SHP77 (cell line): Measurements from ENCODE around the gene C1orf174.

ENCODE experiments used
- DNase-seq, 2 experiments: peaks; one replicate each; lab custom pipeline; 2025; lab: John Stamatoyannopoulos, UW

Gene C1orf174

DNA sequence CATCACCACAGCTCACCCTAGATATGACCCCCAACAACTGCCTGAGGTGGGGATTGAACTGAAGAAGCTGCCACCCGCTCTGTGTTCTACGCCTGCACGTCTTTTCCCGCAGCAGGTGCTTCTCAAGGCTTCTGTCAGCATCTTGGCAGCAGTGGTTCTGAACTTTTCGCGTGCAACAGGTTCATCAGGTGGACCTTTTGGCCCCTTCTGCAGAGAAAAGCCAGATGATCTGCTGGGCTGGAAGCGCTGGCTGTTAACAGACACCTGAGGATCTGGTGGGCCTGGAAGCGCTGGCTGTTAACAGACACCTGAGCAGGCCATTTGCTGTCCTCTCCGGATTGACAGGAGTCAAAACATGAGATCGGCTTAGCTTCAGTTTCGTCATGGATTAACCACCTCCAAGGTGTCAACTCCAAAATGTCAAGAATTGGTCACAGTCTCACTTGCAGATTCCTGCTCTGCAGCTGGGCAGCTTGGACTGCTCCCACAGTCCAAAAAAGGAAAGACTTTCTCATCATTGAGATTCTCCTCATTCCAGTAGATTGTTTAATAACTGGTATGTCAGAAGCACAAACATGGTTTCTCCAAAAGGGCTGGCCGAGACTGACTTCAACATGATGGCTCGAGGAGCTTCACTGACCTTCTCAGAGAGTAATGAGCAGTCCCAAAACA is 4.7 kb downstream of the C1orf174 start:
- DNase-seq, result no peak

DNA sequence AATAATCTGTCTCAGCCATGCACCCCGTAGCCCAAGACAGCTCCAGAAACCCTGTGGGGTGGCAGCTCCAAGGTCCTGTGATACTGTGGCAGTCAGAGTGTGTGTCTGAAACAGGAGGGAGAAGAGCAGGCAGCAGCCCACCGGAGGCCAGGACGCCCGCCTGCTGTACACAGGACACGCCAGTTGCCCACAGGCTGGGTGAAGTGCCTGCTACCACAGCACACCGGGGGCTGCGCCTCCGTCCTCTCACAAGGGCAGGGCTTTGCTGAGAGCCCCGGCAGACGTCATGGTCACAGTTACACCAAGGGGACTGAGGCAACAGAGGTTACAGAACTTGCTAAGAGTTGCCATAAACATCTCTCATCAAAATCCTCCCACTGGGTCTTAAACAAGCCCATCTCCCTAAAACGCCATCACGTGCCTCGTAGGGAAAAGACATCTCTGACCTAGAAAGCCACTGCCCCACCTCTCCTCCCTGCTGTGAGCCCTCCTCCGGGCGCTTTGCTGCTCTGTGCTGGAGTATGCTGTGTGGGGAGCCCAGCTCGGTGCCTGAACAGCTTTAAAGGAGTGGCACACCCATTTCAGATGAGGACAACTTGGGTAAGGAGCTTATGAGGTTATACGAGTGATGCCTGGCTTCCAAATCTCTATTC is 5.3 kb downstream of the C1orf174 start:
- no peak for DNase-seq

GRCh38 chr1:3893190-3893589 is 6.9 kb downstream of the C1orf174 start:
- no peak for DNase-seq

DNA sequence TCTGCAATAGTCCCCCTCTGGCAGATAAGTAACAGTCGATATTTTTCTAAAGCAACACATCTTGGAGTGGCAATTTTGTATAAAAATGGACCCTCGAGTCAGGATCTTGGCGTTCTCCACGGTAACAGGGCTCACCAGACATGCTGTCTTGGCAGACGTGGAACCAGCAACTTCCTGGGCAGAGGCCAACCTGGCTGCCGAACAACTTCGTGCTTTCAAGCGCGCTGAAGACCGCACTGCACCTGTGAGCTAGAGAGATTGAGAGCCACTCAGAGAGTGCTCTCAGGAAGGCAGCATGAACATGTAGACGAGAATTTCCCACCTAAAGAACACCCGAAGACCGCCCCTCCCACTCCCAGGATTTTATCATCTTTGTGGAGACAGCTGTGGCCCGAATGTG is 7.3 kb downstream of the C1orf174 start:
- DNase-seq, result no peak

DNA sequence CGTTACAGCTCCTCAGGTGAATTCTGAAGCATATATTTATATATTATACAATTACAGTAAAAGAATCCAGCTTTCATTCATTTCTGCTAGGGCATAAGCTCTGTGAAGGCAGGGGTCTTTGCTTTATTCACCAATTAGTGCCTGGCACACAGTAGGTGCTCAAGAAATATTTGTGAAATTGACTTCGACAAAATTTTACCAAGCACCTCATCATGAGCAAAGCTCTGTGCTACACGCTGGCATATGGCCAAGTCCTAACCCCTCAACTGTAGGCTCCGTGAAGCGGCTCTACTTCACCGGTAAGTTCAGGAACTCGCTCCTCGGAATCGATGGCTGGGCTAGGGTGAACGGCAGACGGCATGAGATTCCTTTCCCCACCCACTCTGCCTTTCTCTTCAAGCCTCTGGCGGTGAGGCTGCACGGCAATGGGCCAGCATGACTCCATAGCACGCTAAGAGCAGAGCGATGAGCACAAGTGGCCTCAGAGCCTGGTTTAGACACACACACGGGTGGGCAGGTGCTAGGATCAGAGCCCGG is 8.7 kb downstream of the C1orf174 start:
- DNase-seq, result no peak

- DNase-seq, result no peak
These were observed 9.4 kb downstream of the C1orf174 start for GRCh38 chr1:3890389-3891328.

- no peak for DNase-seq
These were observed 10.1 kb downstream of the C1orf174 start for GRCh38 chr1:3889936-3890335.

GRCh38 chr1:3888301-3888700 is 11.8 kb downstream of the C1orf174 start:
- DNase-seq, result no peak

DNA sequence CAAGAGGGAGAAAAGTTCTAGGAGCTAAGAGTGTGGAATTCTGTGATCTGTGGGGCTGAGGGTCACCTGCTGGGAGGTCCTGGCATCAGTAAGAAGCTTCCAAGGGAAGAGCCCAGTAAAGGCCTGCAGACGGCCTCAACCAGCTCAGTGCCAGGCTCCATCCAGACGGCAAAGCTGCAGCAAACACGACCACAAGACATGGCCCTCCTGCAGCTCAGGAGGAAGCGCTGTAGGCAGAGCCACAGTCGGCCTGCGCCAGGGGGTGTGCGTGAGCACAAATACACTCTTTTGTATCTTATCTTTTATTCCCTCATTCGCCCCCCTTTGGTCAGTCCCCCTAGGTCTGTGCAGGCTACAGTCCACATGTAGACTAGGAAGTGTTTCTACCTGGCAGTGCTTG is 13.4 kb downstream of the C1orf174 start:
- DNase-seq, result no peak

- DNase-seq, result no peak
These were observed 13.9 kb downstream of the C1orf174 start for GRCh38 chr1:3886106-3886670.

DNA sequence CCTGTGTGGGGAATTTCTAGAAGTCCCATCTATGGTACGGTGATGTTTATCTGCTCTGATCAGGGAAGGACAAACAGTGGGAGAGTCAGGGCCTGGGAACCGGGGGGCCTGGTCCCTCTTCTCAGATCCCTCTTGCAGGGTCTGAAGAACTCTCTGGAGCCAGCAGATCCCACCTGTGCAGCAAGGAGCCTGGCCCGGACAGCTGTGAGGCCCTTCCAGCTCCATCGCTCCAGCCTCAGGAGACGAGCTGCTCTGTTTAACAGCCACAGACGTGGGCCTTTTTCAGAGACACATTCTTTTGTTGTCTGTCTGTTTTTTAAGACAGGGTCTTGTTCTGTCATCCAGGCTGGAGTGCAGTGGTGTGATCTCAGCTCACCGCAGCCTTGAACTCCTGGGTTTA is 14.5 kb downstream of the C1orf174 start:
- DNase-seq, result no peak

DNA sequence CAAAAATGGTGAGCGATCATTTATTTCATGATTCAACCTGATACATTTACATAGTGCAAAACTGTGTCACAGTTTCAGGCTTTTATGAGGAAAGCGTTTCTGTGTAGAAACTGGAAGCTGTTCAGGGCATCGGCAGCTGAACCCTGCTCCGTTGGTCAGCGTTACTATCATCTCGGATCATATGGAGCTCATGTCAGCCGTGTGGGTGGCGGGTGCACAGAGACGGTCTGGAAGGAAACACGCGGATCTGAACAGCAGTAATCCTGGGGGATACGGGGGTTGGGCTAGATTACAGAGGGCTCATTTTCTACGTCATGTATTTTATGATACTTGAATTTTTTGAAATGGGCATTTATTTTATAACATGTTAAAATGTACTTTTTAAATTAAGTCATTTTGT is 15.1 kb downstream of the C1orf174 start:
- DNase-seq, result no peak

DNA sequence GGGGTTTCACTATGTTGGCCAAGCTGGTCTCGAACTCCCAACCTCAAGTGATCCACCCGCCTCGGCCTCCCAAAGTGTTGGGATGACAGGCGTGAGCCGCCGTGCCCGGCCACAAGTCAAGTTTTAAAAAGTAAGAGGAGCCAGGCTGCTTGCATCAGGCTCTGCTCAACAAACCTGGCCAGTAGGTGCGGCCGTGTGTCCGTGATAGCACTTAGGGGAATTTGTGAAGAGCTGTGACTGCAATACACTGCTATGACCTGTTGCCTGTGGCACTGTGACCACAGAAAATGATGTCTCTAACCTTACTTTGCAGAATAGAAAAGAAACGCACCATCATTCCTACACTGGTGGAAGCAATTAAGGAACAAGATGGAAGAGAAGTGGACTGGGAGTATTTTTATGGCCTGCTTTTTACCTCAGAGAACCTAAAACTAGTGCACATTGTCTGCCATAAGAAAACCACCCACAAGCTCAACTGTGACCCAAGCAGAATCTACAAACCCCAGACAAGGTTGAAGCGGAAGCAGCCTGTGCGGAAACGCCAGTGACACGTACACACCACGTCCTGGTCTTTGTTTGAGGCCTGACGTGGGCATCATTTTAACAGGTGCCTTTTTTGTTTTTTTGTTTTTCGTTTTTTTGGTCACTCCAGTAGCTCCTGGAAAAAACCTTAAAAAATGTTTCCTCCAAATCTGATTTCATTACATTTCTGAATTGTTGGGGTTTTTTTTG is 16.7 kb downstream of the C1orf174 start:
- DNase-seq, result no peak

GRCh38 chr1:3881193-3881480 is 18.9 kb downstream of the C1orf174 start:
- no peak for DNase-seq

DNA sequence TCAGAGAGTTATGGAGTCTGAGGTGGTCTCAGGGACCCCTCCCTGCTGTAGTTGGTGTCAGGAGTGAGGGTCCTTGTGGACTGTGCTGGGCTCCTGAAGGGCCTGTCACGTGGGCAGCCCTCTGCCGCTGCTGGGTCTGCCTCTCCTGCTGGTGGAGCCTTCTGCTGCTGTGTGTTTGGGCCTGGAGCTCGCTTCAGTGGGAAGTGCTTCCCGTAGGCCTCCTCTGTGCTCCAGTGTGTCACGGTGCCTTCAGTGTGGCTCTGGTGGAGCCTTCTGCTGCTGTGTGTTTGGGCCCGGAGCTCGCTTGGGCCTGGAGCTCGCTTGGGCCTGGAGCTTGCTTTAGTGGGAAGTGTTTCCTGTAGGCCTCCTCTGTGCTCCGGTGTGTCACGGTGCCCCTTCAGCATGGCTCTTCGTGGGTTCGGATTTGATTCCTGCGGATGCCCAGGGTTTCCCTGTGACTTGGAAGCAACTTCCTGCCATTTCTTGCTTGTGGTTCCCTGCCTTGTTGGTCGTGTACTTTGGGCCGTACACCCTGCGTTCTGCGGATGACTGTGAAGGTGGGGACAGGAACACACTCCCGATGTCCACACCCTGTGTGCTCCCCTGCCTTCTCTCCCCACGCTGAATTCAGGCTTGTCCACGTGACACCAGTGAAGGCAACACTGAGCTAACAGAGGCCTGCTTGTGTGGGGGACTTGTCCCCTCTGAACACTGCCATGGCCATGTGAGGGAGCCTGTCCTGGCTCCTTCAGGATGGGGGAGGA is 19.5 kb downstream of the C1orf174 start:
- DNase-seq, result no peak

DNA sequence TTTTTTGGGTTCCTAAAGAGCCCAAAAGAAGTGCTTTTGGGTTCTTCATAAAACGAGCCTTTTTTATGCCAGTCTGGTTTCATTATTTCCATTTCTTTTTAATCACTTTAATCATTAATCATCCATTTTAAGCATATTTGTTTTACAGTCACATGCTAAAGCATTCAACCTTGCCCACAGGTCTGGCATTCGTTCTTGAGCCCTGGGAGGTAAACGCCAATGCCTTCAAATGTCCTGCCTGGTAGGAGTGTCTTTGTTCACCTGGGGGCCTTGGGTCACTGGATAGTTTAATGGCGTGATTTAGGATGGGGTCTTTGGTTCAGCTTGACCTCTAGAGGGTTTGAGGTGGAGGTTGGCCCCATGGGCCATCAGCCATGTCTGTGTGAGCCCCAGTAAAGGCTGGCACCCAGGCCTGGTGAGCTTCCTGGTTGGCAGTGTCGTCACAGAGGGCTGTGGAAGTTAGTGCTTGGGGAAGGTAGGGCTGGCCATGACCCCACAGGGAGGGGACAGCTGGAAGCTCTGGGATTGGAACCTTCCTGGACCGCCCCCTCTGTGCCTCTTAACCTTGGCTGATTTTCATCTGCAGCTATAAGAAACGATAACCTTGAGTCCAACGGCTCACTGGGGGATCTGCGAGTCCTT is 20.2 kb downstream of the C1orf174 start:
- no peak for DNase-seq

DNA sequence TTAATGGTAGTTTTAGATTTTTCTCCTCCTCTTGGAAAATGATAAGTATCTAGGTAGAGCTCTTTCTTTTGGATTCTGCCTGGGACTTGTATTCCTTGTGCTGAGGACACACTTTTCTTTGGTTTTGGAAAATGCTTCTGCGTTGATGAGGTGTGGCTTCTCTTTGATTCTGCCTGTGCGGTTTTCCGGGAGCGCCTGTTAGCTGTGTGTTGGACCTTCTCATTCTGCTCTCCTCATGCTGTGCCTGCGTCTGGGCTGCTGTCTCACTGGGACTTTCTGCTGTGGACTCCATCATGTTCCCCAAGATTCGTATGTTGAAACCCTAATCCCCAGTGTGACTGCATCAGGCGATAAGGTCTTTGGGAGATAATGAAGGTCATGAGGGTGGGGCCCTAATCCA is 21.0 kb downstream of the C1orf174 start:
- no peak for DNase-seq

GRCh38 chr1:3876716-3877115 is 23.4 kb downstream of the C1orf174 start:
- no peak for DNase-seq

GRCh38 chr1:3874736-3875135 is 25.3 kb downstream of the C1orf174 start:
- DNase-seq, result no peak

DNA sequence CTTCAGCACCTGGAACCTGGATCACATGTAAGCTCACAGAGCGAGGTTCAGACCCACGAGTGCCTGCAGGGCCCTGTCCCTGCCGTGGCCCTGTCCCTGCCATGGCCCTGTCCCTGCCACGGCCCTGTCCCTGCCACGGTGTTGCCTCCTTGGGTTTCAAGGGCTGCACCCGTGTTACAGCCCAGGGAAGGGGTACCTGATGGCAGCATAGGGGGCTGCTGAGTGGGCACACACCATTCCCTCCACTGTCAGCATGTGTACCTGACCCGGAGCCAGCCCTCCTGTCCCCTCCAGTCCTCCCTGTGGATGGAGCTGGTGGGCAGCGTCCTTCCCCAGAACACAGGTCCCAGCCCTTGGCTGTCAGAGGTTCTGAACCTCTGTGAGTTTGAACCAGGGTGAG is 27.5 kb downstream of the C1orf174 start:
- DNase-seq, result no peak

GRCh38 chr1:3871451-3871805 is 28.6 kb downstream of the C1orf174 start:
- DNase-seq, result no peak
